ENCODE measurements around the gene TBX18. TPM values are rescaled to one million over a fixed set of nuclear protein-coding genes. Genes with fewer than 3 reads are reported as not detected.
A peak's percentile ranks its signal among the peaks of the same experiment; 100 is the strongest.

TBX18 gene
- total RNA-seq, 2 experiments from 2014 or later, result not detected

GRCh38 chr6:84770521-84770920 is 6.1 kb upstream of the TBX18 start:
- DNase-seq, result no peak
- no peaks in the 10 kb centered on the region for H3K4me1 Mint-ChIP-seq
- peaks cover 4% of the 10 kb centered on the region for H3K36me3 Mint-ChIP-seq (ENCODE audit: low read depth)
- CTCF ChIA-PET, result no interaction called here
- peaks cover 72% of the 10 kb centered on the region for H3K27me3 Mint-ChIP-seq
- H3K4me3 Mint-ChIP-seq, result no peak overlapping the region
- POLR2A ChIA-PET, result no interaction called here
- H3K27ac Mint-ChIP-seq, result no peak overlapping the region
- peaks cover 8% of the 10 kb centered on the region for H3K9me3 Mint-ChIP-seq

- no peak overlapping the region for H3K27ac Mint-ChIP-seq
- no peak overlapping the region for H3K4me3 Mint-ChIP-seq
- no peak for DNase-seq
- H3K4me1 Mint-ChIP-seq, result peaks cover 2% of the 10 kb centered on the region
- peaks cover 4% of the 10 kb centered on the region for H3K36me3 Mint-ChIP-seq (ENCODE audit: low read depth)
- H3K9me3 Mint-ChIP-seq, result peaks cover 9% of the 10 kb centered on the region
- CTCF ChIA-PET, result no interaction called here
- POLR2A ChIA-PET, result no interaction called here
- H3K27me3 Mint-ChIP-seq, result peaks cover 75% of the 10 kb centered on the region
Observed at GRCh38 chr6:84769306-84769705, 4.9 kb upstream of the TBX18 start.

DNA sequence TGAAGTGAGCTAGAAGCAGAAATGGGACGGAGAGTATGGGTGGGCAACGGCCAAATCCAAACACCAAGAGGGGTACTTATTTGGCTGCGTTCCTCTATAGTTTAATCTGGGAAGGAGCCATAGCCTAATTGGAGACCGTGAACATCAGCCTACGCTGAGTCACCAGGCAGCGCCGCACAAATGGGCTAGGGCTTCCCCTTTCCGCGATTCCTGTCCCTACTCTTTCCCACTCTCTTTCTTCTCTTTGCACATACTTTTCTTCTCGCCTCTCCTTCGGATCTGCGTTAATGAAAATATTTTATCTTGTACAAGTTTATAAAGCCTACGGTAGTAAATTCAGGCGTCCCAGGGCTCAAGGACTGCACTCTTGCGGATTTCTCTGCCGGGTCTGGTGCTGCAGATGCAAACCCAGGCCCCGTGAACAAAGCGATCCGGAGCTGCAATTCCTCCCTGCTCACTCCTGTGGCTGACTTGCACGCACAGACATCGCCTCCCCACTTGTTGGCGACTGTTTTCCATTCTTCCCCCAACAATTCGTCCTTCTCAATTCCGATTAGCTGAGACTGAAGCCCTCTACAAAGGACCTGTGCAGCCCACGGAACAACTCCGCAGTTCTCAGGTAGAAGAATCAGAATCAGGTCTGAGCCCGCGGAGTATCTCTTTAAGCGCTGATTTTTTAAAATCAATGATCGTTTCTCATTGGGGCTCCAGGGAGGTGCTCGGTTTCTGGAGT is 4.2 kb upstream of the TBX18 start:
- Mint-ChIP-seq H3K27ac (no peak overlapping the region), H3K27me3 (peaks cover 74% of the 10 kb centered on the region), H3K4me3 (no peak overlapping the region), H3K4me1 (peaks cover 4% of the 10 kb centered on the region), H3K36me3 (ENCODE audit: low read depth) (peaks cover 4% of the 10 kb centered on the region), H3K9me3 (peaks cover 11% of the 10 kb centered on the region)
- no peak for DNase-seq
- ChIA-PET POLR2A (no interaction called here), CTCF (no interaction called here)

DNA sequence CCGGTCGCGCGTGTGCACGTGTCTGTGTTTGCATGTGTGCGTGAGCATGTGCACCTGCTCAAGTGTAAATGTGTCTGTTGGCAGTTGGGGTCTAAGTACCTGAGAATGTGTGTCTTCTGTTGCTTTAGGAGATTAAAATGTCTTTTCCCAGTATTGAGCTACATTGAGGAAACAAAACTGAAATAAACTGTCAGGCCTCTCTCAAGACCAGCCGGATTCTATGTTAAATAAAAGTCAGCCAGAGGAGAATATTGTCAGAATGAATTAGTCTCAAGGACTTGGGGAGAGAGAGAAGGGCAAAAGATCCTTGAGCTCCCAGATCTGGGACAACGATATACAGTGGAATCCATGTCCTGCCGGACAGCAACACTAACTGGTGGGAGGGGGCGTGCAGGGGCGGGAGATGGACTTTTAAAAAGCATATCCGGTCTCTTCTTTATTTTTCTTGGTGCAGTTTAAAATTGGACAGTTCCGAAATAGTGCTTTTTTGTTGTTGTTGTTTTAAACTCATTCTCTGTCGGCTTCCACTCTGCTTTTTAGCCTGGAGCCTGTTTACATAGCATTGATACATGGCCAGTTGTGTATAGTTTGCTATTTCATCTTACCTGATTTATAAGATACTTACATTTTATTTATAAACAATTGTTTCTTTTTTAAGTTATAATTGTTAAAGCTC is 3.3 kb upstream of the TBX18 start:
- Mint-ChIP-seq H3K9me3 (peaks cover 11% of the 10 kb centered on the region), H3K27ac (peak overlapping the region; percentile 6), H3K36me3 (ENCODE audit: low read depth) (peaks cover 4% of the 10 kb centered on the region), H3K4me1 (peaks cover 4% of the 10 kb centered on the region), H3K4me3 (no peak overlapping the region), H3K27me3 (peaks cover 72% of the 10 kb centered on the region)
- DNase-seq, result no peak
- ChIA-PET POLR2A (no interaction called here), CTCF (interaction anchor here (0.6 kb wide), 1 partner anchor 152 kb away, joined by 3 read pairs; no protein-coding TSS in a partner anchor)

GRCh38 chr6:84766799-84767525 is 2.6 kb upstream of the TBX18 start:
- peaks cover 11% of the 10 kb centered on the region for H3K9me3 Mint-ChIP-seq
- no peak for DNase-seq
- peaks cover 4% of the 10 kb centered on the region for H3K36me3 Mint-ChIP-seq (ENCODE audit: low read depth)
- ChIA-PET CTCF (no interaction called here), POLR2A (no interaction called here)
- peaks cover 73% of the 10 kb centered on the region for H3K27me3 Mint-ChIP-seq
- H3K4me1 Mint-ChIP-seq, result peaks cover 4% of the 10 kb centered on the region
- H3K4me3 Mint-ChIP-seq, result no peak overlapping the region
- peak overlapping the region; percentile 6 for H3K27ac Mint-ChIP-seq

DNA sequence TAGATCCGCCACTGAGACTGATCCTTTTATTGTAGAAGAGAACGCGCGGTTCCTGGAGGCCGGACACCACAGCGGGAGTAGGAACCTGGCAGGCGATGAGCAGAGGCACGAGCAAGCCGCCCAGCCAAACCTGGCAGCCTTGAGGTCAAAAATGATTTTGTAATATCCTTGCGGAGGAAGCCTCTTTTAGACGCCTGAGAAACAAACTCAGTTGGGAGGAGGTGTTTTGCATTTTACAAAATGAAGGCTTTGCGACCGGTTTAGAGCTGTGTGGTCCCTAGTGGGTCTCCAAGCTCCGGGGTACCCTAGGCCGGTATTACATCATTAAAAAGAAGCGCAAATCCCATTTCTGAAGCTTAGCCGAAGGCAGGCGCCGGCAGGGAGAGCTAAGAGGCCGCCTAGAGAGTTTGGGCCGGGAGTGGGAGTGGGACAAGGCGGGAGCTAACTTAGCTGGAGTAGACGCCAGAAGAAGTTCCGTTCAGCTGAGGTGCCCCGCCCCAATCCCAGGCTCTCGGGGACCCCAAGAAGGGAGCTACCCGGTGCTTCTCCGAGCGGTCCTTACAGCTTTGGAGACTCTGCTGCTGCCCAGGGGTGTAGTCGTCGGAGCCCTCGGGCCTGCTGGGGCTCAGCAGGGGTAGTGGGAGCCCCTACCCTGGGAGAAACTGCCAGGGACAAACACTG is 1.9 kb upstream of the TBX18 start:
- DNase-seq, result no peak
- ChIA-PET CTCF (no interaction called here), POLR2A (no interaction called here)
- Mint-ChIP-seq H3K4me1 (peaks cover 4% of the 10 kb centered on the region), H3K9me3 (peaks cover 11% of the 10 kb centered on the region), H3K36me3 (ENCODE audit: low read depth) (peaks cover 4% of the 10 kb centered on the region), H3K27me3 (peaks cover 68% of the 10 kb centered on the region), H3K27ac (peak overlapping the region; percentile 41), H3K4me3 (peak overlapping the region; percentile 2)

- H3K4me1 Mint-ChIP-seq, result peaks cover 4% of the 10 kb centered on the region
- H3K27me3 Mint-ChIP-seq, result peaks cover 64% of the 10 kb centered on the region
- H3K27ac Mint-ChIP-seq, result peak overlapping the region; percentile 71
- CTCF ChIA-PET, result no interaction called here
- H3K36me3 Mint-ChIP-seq (ENCODE audit: low read depth), result peaks cover 4% of the 10 kb centered on the region
- POLR2A ChIA-PET, result no interaction called here
- no peak for DNase-seq
- H3K9me3 Mint-ChIP-seq, result peaks cover 11% of the 10 kb centered on the region
- H3K4me3 Mint-ChIP-seq, result peak overlapping the region; percentile 54
Observed at GRCh38 chr6:84763886-84764331, 489 bp downstream of the TBX18 start.

DNA sequence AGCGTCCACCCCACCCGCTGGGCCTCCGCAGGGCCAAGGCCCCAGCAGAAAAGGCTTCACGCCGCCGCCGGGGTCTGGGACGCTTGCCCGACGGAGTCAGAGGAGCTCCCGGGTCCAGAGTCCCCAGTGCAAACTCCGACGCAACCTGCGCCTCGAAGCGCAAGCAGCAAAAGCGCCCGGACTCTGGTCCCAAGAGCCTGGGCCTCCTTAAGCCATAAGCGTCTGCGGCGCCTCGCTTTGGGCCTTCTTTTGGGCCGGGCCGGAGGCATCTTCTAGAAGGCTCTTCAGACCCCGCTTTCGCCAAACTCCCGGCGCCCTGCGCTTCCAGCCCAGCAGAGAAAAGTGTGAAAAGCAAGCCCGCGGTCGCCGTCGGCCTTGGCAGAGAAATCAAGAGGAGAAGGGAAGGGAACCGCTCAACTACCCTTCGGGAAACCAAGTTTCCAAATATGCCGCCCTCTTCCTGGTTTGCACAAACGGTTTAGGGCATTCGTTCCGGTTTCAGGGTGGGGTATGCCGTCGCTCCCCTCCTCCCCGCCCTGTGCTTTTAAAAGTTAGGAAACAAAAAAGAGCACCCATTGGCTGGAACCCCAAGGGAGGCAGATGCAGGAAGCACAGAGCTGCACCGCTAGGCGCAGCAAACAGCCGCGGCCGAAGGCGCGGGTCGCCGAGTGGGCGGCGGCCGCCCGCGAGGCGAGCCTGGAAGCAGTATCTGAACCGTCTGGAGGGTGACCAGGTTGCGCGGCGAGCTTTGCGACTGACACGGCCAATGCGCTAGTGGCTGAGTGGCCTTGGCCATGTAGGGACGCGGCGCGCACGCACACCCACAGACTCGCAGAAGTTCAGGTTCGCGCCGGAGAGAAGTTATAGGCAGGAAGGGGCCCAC is 1.2 kb downstream of the TBX18 start:
- Mint-ChIP-seq H3K27ac (peak overlapping the region; percentile 19), H3K4me1 (peaks cover 4% of the 10 kb centered on the region), H3K9me3 (peaks cover 11% of the 10 kb centered on the region), H3K4me3 (peak overlapping the region; percentile 49), H3K27me3 (peaks cover 57% of the 10 kb centered on the region), H3K36me3 (ENCODE audit: low read depth) (peaks cover 4% of the 10 kb centered on the region)
- DNase-seq, result no peak
- CTCF ChIA-PET, result interaction anchor here (1.4 kb wide), 1 partner anchor 10 kb away, joined by 5 read pairs; no protein-coding TSS in a partner anchor
- POLR2A ChIA-PET, result no interaction called here

GRCh38 chr6:84762220-84763002 is 2.0 kb downstream of the TBX18 start:
- CTCF ChIA-PET, result interaction anchor here (1.4 kb wide), 1 partner anchor 11 kb away, joined by 5 read pairs; no protein-coding TSS in a partner anchor
- Mint-ChIP-seq H3K27me3 (peaks cover 49% of the 10 kb centered on the region), H3K27ac (no peak overlapping the region), H3K4me3 (no peak overlapping the region), H3K9me3 (peaks cover 6% of the 10 kb centered on the region), H3K4me1 (peaks cover 4% of the 10 kb centered on the region), H3K36me3 (ENCODE audit: low read depth) (peaks cover 1% of the 10 kb centered on the region)
- POLR2A ChIA-PET, result no interaction called here
- DNase-seq, result no peak

GRCh38 chr6:84758486-84758885 is 5.9 kb downstream of the TBX18 start:
- no peak for DNase-seq
- CTCF ChIA-PET, result no interaction called here
- peaks cover 24% of the 10 kb centered on the region for H3K27me3 Mint-ChIP-seq
- POLR2A ChIA-PET, result no interaction called here
- no peaks in the 10 kb centered on the region for H3K9me3 Mint-ChIP-seq
- H3K27ac Mint-ChIP-seq, result no peak overlapping the region
- H3K4me1 Mint-ChIP-seq, result no peaks in the 10 kb centered on the region
- no peak overlapping the region for H3K4me3 Mint-ChIP-seq
- H3K36me3 Mint-ChIP-seq (ENCODE audit: low read depth), result no peaks in the 10 kb centered on the region

GRCh38 chr6:84756877-84757276 is 7.5 kb downstream of the TBX18 start:
- Mint-ChIP-seq H3K27ac (no peak overlapping the region), H3K27me3 (peaks cover 11% of the 10 kb centered on the region), H3K4me3 (no peak overlapping the region), H3K9me3 (no peaks in the 10 kb centered on the region), H3K36me3 (ENCODE audit: low read depth) (no peaks in the 10 kb centered on the region), H3K4me1 (no peaks in the 10 kb centered on the region)
- ChIA-PET POLR2A (no interaction called here), CTCF (no interaction called here)
- no peak for DNase-seq
